CD4-positive, alpha-beta T cell treated with Interleukin-6 for 4 hours (primary cell): ENCODE results near the gene ESRRB.

Source experiments
- DNase-seq: peaks from one replicate; pipeline ENCODE4 v3.0.0-alpha.2; 2020; ENCODE audit warnings: mixed read lengths

The ESRRB gene

GRCh38 chr14:76352639-76353281, 23.2 kb upstream of the ESRRB start:
- peak; percentile 44 for DNase-seq

GRCh38 chr14:76354310-76354709, 21.6 kb upstream of the ESRRB start:
- DNase-seq: no peak

GRCh38 chr14:76355771-76356170, 20.2 kb upstream of the ESRRB start:
- DNase-seq: no peak

GRCh38 chr14:76371066-76371465, 4.9 kb upstream of the ESRRB start:
- DNase-seq: no peak

- no peak for DNase-seq
These were observed 2.5 kb upstream of the ESRRB start for GRCh38 chr14:76373456-76373855.

GRCh38 chr14:76375484-76375883, 453 bp upstream of the ESRRB start:
- no peak for DNase-seq

GRCh38 chr14:76376409-76376877, 506 bp downstream of the ESRRB start:
- no peak for DNase-seq

GRCh38 chr14:76376878-76377734, 1.2 kb downstream of the ESRRB start:
- no peak for DNase-seq

- no peak for DNase-seq
These were observed 1.8 kb downstream of the ESRRB start for GRCh38 chr14:76377735-76378074.

- no peak for DNase-seq
These were observed 5.1 kb downstream of the ESRRB start for GRCh38 chr14:76380991-76381390.

- no peak for DNase-seq
These were observed 6.0 kb downstream of the ESRRB start for GRCh38 chr14:76381817-76382494.

GRCh38 chr14:76382495-76382832, 6.5 kb downstream of the ESRRB start:
- no peak for DNase-seq

- DNase-seq: no peak
These were observed 9.5 kb downstream of the ESRRB start for GRCh38 chr14:76385435-76385834.

GRCh38 chr14:76386944-76387782, 11.2 kb downstream of the ESRRB start:
- peak; percentile 43 for DNase-seq

GRCh38 chr14:76389841-76390240, 13.9 kb downstream of the ESRRB start:
- DNase-seq: no peak

- no peak for DNase-seq
These were observed 14.7 kb downstream of the ESRRB start for GRCh38 chr14:76390621-76391020.

- no peak for DNase-seq
These were observed 16.2 kb downstream of the ESRRB start for GRCh38 chr14:76391981-76392690.

- no peak for DNase-seq
These were observed 18.6 kb downstream of the ESRRB start for GRCh38 chr14:76394569-76394968.

- no peak for DNase-seq
These were observed 19.2 kb downstream of the ESRRB start for GRCh38 chr14:76395161-76395560.

GRCh38 chr14:76396714-76397187, 20.8 kb downstream of the ESRRB start:
- no peak for DNase-seq

GRCh38 chr14:76405627-76406026, 29.7 kb downstream of the ESRRB start:
- no peak for DNase-seq
